Activated T-cell treated with anti-CD3 and anti-CD28 coated beads for 48 hours (primary cell): Measurements from ENCODE around the gene TBX5.

ENCODE experiments used
- DNase-seq: peaks from one replicate; pipeline ENCODE4 v3.0.0-alpha.2; 2020; ENCODE audit warnings: low read depth

The TBX5 gene

GRCh38 chr12:114405519-114406271, at the start of gene TBX5:
Gene TBX5 (minus strand): TSS chr12:114406144. CDS start chr12:114403898, 2,246 bp downstream.
- no peak for DNase-seq

DNA sequence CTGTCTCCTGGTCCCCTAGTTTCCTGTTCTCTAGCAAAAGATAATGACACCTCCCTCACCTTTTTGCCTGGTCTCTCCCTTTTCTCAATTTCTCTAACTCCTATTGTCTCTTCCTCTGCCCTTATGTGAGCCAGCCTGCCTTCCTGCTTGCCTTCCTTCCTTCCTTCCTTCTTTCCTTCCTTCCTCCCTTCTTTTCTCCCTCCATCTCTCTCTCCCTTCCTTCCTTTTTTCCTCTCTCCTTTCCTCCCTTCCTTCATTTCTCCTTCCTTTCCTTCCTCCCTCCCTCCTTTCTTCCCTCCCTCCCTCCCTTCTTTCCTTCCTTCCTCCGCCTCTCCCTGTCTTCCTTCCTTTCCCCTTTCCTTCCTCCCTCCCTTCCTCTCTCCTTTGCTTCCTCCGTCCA, 45.7 kb upstream of the TBX5 start:
- no peak for DNase-seq

GRCh38 chr12:114450515-114451300, 44.8 kb upstream of the TBX5 start:
- no peak for DNase-seq

GRCh38 chr12:114450019-114450418, 44.1 kb upstream of the TBX5 start:
- no peak for DNase-seq

GRCh38 chr12:114448618-114448933, 42.6 kb upstream of the TBX5 start:
- DNase-seq, result no peak

DNA sequence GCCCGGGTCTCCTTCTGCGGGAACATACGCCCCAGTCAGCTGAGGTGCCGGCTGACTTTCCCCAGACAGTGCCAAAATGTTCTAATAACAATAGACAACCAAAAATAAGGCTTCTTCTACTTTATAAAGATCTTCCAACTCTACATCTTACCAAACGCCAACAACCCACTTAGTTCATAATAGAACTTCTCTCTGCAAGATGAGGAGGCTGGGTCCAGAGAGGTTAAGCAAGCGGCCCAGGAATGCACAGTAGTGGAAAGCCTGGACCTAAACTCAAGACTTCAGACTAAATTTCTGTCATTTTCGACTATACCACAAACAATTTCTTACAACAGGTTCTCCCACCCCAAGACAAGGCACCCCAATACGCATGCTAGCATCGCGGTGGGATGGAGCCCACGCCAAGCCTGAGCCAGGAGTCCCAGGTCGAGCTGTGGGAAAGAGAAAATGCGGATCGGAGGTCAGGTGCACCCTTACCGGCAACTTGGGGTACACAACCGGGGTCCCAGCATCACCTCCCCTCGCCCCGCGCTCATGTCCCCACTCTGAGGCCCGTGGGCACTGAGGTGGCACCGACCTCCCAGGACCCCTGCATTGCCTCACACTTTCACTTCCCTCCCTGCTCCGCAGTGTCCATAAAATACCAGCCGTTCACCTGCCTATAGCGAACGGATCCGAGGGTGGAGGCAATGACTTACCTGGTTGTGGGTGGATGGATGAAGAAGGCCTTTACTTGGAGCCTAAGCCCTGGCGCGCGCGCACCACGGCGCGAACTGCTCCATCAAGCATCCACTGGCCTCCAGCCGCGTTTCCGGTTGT, 42.1 kb upstream of the TBX5 start:
- no peak for DNase-seq

DNA sequence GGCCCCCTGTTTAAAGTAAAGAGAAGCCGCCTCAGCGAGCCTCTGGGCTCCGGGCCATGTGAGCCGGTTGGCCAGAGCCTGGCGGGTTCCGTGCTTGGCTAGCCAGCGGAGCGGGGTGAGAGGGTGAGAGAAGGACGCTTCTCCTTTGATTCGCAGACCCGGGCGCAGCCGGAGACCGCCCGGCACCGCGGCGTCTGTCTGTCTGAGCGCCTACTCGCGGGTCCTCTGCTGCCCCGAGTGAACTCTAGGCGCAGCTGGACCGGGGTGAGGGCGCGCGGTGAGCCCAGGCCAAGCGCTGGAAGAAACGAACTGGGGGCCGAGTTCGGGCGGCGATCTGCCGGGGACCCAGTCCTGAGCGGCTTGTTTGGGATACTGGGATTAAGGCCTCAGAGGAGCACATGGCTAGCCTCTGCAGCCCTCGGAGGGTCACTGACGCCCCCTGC, 41.4 kb upstream of the TBX5 start:
- no peak for DNase-seq

DNA sequence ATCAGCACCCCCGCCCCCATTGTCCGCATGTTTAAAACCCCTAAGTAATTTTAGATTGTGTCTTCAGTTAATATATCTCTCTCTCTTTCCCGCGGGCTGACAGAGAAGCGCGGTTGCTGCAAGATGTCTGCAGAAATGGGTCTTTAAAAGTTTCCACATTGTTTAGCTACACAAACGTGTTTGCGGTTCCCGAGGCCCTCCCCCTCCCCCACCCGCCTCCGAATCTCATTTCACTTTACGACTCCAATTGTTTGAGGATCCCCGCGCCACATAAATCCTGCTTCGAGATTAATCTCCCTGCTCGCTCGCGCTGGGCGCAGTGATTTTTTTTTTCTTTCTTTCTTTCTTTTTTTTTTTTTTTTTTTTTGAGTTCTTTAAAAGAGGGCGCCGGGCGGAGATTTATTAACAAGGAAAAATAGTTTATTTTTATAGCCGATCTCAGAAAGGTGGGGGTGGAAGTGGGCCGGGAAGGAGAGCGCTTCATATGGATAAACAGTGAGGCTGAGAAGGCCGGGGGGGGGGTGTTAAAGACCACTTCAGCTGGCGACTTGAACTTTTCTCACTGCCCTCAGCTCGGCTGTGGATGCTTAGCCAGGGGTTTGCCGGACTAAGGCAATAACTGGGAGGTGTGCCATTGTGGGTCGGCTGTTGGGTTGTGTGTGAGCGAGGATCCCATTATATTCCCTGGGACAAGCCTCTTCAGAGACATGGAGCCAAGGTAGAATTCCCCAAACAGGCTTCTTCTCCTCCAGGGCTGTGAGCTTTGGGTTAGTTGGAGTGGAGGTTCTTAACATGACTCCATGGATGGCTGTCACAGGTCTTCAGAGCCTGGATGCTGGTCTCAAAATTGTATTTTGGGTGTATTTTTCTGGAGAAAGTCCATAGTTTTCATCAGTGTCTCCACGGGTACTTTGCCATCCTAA, 39.7 kb upstream of the TBX5 start:
- DNase-seq, result no peak

- DNase-seq, result no peak
Observed at GRCh38 chr12:114444422-114445279, 38.7 kb upstream of the TBX5 start.

GRCh38 chr12:114443607-114444421, 37.9 kb upstream of the TBX5 start:
- no peak for DNase-seq

DNA sequence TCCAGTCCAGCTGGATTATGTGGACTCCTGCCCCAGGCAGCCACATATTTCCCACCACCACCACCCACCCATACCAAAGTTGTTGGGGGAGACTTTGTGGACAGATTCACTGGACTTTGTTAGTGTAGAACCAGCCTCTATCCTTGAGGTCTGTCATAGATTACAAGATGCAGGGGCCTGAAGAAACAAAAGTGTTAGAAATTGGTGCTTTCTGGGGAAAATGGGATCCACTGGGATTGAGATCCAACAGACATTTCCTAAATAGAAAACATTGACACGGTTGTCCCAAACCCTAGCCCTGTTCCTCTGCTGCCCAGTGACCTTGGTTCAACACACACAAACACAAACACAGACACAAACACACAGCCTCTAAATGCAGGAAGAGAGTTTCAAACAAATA, 36.6 kb upstream of the TBX5 start:
- DNase-seq, result no peak

DNA sequence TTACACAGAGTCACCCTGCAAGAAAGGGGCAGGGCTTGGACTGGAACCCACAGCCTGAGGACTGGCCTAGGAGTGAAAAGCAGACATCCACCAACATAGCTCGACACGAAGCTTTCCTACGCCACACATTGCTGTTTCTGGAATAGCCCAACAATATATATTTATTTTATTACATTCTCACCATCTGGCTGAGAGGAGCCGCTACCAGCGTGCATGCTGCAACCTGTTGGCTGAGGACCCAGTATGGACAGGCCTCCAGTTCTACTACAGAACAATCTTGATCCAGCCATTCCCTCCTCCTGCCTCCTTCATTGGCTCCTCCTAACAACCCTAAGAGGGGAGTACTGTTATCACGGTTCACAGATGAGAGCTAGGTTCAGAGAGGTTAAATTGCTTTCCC, 35.6 kb upstream of the TBX5 start:
- no peak for DNase-seq

GRCh38 chr12:114441039-114441383, 35.1 kb upstream of the TBX5 start:
- no peak for DNase-seq

GRCh38 chr12:114440270-114441038, 34.5 kb upstream of the TBX5 start:
- no peak for DNase-seq

- no peak for DNase-seq
Observed at GRCh38 chr12:114439817-114440216, 33.9 kb upstream of the TBX5 start.

DNA sequence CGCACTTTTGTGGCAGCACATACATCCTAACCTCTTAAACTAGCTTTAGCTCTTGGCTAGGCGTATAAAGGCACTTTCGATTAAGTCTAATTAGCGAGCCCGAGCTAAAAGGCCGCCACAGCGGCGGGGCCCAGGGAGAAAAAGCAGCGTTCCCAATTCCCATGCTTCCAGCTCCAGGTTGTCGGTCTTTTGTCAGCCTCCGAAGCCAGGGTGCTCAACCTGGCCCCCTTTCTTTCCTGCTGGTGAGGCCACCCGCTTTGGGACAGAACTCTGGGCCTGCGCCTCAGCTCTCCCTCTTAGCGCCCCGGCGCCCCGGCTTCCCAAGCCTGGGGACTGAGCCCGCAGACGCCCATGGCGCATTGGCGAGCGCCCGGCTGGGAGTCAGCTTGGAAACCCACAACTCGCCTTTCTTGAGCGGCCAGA, 33.3 kb upstream of the TBX5 start:
- DNase-seq, result no peak

- DNase-seq, result no peak
Observed at GRCh38 chr12:114438635-114439256, 32.8 kb upstream of the TBX5 start.

- no peak for DNase-seq
Observed at GRCh38 chr12:114434341-114434740, 28.4 kb upstream of the TBX5 start.

- DNase-seq, result no peak
Observed at GRCh38 chr12:114431902-114432301, 26.0 kb upstream of the TBX5 start.
